ENCODE data around the gene ZG16B.

ZG16B gene, protein sequence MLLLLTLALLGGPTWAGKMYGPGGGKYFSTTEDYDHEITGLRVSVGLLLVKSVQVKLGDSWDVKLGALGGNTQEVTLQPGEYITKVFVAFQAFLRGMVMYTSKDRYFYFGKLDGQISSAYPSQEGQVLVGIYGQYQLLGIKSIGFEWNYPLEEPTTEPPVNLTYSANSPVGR

DNA sequence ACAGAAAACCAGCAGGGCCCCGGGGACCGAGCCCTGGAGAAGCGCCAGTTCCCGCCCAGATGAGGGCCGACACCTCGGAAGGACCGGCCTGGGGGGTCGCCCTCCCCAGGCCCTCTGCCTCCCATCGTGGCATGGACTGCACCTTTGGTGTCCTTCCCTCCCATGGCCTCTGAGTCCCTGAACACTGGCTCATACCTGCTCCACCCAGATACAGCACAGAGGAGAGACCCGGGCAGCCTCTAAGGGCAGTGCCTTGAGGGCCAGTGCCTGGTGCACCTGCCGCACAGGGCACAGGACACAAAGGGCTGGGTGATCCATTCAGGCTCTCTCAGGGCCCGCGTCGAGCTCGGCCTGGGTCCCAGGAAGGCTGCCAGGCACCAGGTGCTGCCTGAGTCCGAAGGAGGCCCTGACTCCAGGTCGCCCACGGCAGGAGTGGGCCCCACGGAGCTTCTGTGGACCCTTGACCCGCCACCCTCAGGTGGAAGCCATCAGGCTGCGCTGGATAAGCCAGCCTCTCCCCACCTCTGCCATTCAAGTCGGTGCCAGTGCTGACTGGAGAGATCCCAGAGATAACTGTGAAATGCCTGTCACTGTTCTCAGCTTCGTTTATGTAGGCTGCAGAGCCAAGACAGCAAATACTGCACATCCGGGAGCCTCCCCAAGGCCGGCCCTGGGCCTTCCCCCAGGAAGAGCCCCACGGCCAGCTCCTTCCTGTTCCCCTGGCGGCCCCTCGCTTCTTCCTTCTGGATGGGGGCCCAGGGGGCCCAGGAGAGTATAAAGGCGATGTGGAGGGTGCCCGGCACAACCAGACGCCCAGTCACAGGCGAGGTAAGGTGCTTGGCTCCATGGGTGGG is at the start of gene ZG16B:
Gene ZG16B (plus strand): TSS at position 803 of the 854 bp plus-strand sequence. CDS start 139 bp downstream, outside the sequence.
- DNase-seq (ENCODE audit: low read depth), result no peak

DNA sequence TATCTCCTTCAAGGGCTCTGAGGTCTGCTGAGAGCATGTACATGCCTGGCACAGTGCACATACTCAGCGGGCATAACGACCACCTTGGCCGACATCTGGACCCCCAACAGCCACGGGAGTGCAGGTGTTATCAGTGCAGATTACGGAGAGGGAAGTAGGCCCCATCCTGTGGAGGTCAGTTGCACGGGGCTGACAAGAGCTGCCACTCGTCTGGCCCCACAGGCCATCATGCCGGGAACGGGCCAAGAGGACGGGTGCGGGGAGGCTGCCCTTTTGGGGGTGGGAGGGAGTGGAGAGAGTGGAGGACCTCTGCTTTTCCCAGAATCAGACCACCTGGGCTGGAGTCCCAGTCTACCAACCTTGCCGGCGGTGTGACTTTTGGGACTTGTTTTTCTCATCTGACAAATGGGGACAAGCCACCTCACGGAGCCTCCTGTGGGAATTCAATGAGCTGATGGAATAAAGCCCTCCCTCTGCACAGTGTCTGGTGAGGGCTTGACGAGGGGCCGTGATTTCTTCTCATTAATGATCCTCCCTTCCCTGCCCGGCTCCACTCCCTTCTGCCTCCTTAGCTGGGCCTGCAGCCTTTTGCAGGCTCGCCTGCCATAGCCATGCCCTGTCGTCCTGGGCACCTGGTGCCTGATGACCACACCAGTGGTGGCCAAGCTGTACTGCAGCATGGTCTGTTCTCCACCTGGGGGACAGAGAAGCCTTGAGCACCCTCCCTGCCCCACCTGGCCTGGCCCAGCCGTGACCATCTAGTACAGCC is 47.3 kb upstream of the ZG16B start:
- no peak for DNase-seq (ENCODE audit: low read depth)

DNA sequence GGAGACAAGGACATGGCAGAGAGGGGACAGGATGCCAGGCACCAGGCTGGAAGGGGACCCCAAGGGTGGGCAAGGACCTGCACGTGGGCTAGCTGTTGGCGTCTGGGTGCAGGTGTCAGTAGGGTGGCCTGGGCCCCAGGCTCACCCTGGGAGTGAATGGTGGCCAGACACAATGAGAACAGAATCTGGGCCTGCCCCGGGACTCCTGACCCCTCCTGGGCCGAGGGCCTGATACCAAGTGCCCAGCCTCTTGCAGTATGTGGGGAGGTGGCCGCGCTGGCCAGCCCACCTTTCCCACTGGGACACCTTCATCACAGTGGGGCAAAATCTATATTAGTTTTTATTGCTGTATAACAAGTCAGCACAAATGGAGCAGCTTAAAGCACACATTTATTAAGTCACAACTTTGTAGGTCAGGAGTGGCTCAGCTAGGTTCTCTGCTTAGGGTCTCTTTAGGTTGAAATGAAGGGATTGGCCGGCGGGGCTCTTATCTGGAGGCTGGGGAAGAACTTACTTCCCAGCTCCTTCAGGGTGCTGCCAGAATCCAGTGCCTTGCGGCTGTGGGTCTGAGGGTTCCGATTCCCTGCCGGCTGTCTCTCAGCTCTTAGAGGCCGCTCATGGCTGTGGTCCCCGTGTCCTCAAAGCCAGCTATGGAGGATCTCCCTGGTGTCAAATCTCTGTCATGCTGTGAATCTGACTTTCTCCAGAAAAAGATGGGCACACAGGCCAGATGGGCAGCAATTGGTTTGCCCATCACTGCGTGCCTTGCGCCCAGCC is 46.3 kb upstream of the ZG16B start:
- no peak for DNase-seq (ENCODE audit: low read depth)

DNA sequence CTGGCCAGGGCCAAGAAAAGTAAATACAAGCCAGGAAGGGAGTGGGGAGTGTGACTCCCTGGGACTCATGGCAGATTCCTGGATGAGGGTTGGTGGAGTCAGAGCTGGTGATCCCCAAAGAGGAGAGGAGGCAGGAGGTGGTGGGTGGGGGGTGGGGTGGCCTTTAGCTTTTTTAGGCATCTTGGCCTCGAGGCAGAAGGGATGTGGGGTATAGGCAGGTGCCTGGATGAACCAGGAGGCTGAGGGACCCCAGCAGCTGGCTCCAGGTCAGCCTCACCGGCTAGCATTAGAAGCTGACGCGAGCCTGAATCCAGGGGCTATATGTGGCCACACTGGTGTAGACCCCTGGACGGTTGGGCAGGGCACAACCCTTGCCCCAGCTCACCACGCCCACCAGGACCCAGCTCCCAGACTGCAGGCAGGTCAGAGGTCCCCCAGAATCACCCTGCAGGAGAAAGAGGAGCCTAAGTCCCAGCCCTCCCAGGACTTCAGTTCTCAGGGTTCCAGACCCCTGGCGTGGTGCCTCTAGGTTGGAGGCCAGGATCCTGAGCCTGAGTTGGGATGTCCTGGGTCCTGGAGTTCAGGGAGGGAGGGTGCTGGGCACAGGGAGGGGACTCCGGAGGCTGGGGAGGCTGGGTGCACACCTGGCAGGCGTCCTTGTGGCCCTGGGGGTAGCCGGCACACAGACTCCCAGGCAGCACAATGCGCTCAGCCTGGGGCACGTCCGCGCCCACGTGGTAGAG is 45.6 kb upstream of the ZG16B start:
- no peak for DNase-seq (ENCODE audit: low read depth)

DNA sequence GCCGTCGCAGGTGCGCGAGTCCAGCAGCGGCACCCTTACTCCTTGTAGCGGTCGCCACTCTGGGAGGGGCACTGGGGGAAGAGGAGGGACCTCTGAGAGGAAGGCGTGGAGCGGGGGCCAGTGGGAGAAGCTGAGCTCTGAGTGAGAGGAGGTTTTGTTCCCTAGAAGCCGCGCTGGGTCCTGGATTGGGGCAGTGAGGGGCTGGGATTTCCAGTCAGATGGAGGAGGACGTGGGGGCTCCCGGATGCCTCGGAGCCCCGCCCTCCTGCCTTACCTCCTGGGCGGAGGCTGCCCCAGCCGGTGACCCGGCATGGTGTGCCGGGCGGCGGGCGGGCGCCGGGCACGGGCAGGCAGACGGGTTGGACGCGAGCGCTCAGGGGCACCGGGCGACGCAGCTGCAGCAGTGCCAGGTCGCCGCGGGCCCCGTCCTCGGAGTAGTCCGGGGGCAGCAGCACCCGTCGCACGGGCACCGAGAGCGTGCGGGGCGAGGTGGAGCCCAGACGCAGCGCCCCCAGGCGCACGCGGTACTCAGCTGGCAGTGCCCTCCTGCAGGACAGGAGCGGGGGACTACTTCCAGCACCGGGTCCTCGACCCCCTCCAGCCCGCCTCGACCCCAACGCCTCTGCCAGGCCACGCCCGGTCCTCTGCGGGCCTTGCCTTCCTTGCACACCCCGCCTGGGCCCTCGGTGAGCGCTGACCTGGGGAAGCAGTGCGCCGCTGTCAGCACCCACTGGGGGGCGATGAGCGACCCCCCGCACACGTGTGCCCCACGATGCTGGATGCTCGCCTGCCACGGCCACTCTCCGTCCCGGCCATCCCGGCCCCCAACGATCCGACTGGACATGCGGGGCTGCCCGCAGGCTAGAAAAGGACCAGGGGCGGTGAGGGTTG is 44.8 kb upstream of the ZG16B start:
- DNase-seq (ENCODE audit: low read depth), result no peak

DNA sequence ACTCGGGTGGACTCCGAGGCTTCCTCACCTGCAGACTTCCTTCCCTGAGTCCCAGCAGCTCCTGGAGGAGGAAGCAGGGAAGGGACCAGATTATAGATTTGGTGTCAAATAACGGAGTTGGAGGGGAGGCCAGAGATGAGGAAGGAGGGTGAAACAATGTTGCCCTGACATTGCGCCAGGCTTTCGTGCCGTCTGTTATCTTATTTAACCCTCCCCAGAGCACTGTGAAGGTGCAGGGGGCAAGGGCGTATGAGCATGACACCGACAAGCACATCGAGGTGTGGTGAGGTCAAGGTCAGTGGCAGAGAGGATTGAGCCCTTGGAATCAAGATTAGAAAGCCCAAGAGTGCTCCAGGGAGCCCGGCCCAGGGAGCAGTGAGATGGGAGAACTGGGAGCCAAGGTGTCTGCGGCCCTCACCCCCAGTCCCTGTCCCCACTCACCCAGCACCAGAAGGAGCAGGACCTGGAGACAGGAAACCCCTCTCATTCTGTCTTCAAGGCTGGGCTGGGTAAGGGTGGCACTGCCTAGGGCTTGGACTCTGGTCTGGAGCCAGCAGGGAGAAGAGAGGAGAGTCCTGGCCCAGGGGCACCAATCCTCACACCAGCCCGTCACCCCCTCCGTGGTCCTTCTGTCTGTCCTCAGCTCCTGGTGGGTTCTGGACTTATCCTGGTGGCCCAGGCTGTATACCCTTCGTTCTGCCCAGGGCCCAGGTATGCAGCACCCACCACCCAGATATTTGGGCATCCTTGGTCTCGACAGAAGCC is 43.9 kb upstream of the ZG16B start:
- no peak for DNase-seq (ENCODE audit: low read depth)

DNA sequence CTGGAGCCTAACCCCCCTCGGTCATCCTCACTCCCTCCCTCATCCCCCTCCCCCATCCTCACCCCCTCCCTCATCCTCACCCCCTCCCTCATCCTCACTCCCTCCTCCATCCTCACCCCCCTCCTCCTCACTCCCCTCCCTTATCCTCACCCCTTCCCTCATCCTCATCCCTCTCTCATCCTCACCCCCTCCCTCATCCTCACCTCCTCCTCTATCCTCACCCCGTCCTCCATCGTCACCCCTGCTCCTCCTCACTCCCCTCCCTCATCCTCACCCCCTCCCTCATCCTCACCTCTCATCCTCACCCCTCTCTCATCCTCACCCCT is 43.3 kb upstream of the ZG16B start:
- no peak for DNase-seq (ENCODE audit: low read depth)

DNA sequence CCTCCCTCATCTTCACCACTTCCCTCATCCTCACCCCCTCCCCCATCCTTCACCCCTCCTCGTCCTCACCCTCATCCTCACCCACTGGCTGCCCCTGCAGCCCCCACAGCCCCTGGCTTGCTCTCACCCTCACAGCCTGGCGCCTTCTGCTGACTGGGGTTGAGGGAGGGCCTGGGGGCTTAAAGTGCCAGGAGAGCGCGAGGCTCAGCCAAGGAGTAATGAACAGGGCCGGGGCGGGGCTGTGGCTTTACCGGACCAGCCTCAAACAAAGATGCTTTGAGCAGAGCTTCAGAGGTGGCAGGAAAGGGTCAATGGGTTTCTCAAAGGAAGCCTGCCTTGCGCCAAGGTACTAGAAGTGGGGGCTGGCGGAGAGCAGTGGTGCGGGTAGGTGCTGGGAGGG is 42.7 kb upstream of the ZG16B start, which contains the start of gene PRSS33:
Gene PRSS33 (minus strand): TSS at position 155 of the 400 bp plus-strand sequence. CDS start 1,013 bp downstream, outside the sequence.
- no peak for DNase-seq (ENCODE audit: low read depth)

DNA sequence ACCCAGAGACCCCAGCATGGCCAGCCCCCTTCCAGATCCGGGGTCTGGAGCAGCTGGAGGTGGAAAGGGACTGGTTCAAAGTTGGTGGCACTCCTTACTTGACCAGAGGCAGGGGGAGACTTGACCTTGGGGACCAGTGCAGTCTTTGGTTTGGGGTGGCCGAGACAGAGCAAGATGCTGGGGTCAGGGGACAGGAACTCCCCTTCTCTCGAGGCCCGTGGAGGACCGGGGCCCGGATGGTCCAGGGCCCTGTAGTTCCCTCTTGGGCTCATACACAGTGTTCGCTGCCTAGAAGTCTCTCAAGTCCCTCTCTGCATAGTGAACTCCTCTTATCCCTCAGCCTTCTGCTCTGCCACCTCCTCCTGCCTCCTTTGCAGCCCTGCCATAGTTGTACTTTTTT is 42.1 kb upstream of the ZG16B start:
- no peak for DNase-seq (ENCODE audit: low read depth)

DNA sequence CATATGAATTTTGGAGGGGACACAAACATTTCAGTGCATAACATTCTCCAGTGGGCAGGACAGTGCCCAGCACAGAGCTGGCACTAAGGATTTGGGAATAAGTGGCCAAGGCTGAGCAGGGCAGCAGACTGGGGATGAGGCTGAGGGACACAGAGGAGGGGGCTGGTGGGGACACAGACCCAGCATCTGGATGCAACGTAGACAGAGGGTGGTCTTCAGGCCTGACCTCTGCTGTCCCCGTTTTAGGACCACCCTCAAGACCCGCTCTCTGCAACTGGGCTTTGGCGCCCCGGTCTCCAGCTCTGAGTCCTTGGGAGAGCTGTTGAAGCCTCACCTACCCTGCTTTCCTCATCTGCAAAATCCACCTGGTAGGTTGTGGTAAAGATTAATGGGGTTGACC is 39.5 kb upstream of the ZG16B start:
- no peak for DNase-seq (ENCODE audit: low read depth)

DNA sequence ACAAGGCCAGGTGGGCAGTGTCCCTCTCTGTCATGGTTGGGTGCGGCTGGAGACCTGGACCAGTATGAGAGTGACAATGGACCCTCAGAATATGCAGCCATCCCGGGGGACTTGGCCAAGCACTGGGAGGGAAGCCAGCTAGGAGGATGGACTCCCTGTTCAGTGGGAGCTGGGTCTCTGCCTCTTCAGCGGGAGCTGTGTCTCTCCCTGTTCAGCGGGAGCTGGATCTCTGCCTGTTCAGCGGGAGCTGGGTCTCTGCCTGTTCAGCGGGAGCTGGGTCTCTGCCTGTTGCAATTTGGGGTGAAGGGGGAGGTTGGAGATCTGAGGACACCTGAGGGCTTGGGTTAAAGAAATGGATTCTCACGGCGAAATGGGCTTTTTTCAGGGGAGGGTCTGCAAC is 38.9 kb upstream of the ZG16B start:
- DNase-seq (ENCODE audit: low read depth), result no peak

DNA sequence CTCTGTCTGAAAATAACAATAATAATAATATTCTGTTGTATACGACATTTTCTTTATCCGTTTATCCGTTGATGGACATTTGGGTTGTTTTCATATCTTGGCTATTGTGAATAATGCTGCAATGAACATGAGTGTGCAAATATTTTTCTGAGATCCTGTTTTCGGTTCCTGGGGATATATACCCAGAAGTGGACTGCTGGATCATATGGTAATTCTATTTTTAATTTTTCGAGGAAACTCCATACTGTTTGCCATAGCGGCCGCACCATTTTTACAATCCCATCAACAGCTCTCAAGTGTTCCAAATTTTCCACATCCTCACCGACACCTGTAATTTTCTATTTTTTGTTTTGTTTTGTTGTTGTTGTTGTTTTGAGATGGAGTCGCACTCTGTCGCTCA is 37.2 kb upstream of the ZG16B start:
- DNase-seq (ENCODE audit: low read depth), result no peak

DNA sequence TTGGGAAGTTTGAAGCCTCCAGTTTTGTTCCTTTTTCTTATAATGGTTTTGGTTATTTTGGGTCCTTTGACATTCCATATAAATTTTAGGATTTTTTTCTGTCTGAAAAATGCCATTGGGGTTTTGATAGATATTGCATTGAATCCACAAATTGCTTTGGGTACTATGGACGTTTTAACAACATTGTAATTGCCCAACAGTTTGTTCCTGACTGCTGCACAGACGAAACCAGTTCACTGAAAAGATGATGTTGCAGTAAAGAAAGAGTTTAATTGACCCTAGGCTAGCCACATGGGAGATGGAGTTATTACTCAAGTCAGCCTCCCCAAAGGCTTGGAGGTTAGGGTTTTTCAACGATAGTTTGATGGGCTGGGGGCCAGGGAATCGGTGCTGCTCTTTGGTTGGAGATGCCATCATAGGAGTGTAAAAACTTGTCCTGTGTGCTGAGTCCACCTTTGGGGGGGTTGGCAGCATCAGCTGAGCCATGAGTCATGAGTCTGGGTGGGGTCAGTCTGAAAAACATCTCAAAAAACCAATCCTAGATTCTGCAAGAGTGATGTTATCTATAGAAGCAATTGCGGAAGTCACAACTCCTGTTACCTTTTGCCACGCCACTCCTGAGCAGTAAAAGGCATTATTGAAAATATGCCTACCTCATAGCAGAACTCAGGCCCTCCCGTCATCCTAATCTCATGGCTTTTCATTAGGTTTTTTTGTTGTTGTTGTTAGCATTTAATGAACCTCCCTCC is 34.5 kb upstream of the ZG16B start:
- no peak for DNase-seq (ENCODE audit: low read depth)

DNA sequence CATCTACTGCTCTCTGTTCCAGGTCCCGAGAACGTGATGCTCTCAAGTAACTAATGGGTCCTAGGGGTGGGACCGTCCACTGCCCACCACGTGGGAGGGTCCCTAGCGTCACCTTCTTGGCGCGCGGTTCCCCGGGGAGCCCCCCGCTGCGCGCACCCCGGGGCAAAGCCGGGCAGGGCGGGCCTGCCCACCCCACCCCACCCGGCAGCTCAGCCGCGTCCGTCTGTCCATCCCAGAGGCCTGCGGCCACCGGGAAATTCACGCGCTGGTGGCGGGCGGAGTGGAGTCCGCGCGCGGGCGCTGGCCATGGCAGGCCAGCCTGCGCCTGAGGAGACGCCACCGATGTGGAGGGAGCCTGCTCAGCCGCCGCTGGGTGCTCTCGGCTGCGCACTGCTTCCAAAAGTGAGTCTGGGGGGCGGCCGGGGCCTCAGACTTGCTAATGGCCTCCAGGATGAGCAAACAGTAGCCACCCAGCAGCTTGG is 31.3 kb upstream of the ZG16B start:
- DNase-seq (ENCODE audit: low read depth), result no peak

DNA sequence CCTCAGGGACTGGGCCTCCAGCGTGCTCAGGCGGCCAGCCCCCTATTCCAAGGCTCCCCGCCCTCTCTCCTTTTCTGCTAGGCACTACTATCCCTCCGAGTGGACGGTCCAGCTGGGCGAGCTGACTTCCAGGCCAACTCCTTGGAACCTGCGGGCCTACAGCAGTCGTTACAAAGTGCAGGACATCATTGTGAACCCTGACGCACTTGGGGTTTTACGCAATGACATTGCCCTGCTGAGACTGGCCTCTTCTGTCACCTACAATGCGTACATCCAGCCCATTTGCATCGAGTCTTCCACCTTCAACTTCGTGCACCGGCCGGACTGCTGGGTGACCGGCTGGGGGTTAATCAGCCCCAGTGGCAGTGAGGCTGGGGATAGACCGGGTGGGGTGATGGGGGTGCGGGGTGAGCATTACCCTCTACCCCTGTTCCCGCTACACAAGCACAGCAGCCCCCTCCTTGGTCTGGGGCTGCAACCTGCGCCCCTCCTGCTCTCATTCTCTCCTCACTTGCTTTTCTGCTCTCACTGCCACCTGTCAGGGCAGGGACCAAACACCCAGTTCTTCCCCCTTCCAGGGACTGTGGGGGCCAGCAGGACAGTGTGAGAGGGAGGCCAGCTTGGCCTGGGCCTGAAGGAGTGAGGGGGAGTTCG is 30.8 kb upstream of the ZG16B start:
- no peak for DNase-seq (ENCODE audit: low read depth)

DNA sequence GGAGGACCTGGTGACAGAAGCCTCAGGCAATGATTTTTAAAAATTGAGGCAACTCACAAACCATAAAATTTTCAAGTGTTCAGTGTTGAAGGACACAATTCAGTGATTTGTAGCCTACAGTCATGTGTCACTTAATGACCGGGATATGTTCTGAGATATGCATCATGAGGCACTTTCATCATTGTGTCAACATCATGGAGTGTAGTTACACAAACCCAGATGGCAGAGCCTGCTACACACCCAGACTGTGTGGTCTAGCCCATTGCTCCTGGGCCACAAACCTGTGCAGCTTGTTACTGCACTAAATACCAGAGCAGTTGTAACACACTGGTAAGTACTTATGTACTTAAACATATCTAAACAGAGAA is 30.3 kb upstream of the ZG16B start:
- DNase-seq (ENCODE audit: low read depth), result no peak

DNA sequence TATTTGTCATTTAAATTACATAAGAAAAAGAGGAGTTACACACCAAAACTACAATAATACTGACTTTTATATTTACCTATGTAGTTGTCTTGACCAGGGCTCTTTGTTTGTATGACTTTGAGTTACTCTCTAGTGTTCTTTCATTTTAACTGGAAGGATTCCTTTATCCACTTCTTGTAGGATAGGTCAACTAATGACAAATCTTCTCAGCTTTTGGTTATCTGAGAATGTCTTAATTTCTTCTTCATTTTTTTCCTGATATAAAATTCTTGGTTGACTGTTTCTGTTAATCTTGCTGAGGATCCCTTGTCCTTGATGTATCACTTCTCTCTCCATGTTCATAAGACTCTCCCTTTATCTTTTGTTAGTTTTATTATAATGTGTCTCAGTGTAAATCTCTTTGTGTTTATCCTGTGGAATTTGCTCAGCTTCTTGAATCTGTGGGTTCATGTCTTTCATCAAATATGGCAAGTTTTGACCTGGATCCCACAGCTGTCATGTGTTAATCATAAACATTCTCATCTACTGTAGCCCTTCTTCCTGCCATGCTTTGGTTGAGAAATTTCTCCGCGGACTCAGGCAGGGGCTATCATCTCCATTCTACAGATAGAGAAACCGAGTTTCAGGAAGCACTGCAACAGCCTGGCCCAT is 26.4 kb upstream of the ZG16B start:
- DNase-seq (ENCODE audit: low read depth), result no peak

DNA sequence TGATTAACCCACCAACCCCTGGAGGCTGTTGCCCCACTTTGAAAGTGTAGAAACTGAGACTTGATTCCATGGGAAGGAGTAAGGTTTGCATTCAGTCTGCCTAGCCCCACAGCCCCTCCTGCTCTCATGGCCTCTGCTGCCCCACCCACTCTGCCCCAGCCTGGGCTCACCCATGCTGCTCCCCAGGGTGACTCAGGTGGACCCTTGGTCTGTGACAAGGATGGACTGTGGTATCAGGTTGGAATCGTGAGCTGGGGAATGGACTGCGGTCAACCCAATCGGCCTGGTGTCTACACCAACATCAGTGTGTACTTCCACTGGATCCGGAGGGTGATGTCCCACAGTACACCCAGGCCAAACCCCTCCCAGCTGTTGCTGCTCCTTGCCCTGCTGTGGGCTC is 25.4 kb upstream of the ZG16B start:
- no peak for DNase-seq (ENCODE audit: low read depth)

Measured in HS-27A (cell line).